GM21619 (cell line): ENCODE data around the gene XCL1.
"Not testable (repeated sequence)": the region's sequence is repeated elsewhere in the genome, so short reads cannot be mapped to it uniquely, and the experiment has no call there.

Experiments used
- ATAC-seq: cut with Tn5 transposase; IDR thresholded peaks from one replicate; pipeline ENCODE4 v1.9.1; 2021; ENCODE audit not compliant: unreplicated experiment

XCL1 gene

GRCh38 chr1:168576245-168576688 lies at the start of gene XCL1:
Gene XCL1 (plus strand): TSS chr1:168576605. CDS start chr1:168576638, 33 bp downstream.
- not testable (repeated sequence) for ATAC-seq

- no peak for ATAC-seq
These were observed 46.9 kb upstream of the XCL1 start for GRCh38 chr1:168529518-168529917.

GRCh38 chr1:168531615-168532345 lies 44.6 kb upstream of the XCL1 start:
- no peak for ATAC-seq

- peak; percentile 94 for ATAC-seq
These were observed 40.9 kb upstream of the XCL1 start for GRCh38 chr1:168535536-168535935.

GRCh38 chr1:168540798-168541197 lies 35.6 kb upstream of the XCL1 start:
- ATAC-seq: not testable (repeated sequence)

GRCh38 chr1:168542978-168543377 lies 33.4 kb upstream of the XCL1 start:
- not testable (repeated sequence) for ATAC-seq

- ATAC-seq: not testable (repeated sequence)
These were observed 32.4 kb upstream of the XCL1 start, which contains the start of gene XCL2 for GRCh38 chr1:168543840-168544498. Gene XCL2 (minus strand): TSS chr1:168543997. CDS start chr1:168543964, 33 bp downstream.

GRCh38 chr1:168545678-168546552 lies 30.5 kb upstream of the XCL1 start:
- not testable (repeated sequence) for ATAC-seq

GRCh38 chr1:168546553-168546895 lies 29.9 kb upstream of the XCL1 start:
- not testable (repeated sequence) for ATAC-seq

GRCh38 chr1:168550971-168551370 lies 25.4 kb upstream of the XCL1 start:
- no peak for ATAC-seq

GRCh38 chr1:168551688-168552087 lies 24.7 kb upstream of the XCL1 start:
- ATAC-seq: no peak

- no peak for ATAC-seq
These were observed 23.4 kb upstream of the XCL1 start for GRCh38 chr1:168552961-168553360.

- ATAC-seq: no peak
These were observed 22.5 kb upstream of the XCL1 start for GRCh38 chr1:168553680-168554553.

- ATAC-seq: no peak
These were observed 21.6 kb upstream of the XCL1 start for GRCh38 chr1:168554603-168555483.

GRCh38 chr1:168555508-168556046 lies 20.8 kb upstream of the XCL1 start:
- no peak for ATAC-seq

- no peak for ATAC-seq
These were observed 19.8 kb upstream of the XCL1 start for GRCh38 chr1:168556647-168557046.

- no peak for ATAC-seq
These were observed 16.0 kb upstream of the XCL1 start for GRCh38 chr1:168560370-168560769.

- no peak for ATAC-seq
These were observed 14.4 kb upstream of the XCL1 start for GRCh38 chr1:168561989-168562388.

GRCh38 chr1:168565825-168566224 lies 10.6 kb upstream of the XCL1 start:
- no peak for ATAC-seq
